ENCODE data around the gene GAS6.

Gene GAS6

DNA sequence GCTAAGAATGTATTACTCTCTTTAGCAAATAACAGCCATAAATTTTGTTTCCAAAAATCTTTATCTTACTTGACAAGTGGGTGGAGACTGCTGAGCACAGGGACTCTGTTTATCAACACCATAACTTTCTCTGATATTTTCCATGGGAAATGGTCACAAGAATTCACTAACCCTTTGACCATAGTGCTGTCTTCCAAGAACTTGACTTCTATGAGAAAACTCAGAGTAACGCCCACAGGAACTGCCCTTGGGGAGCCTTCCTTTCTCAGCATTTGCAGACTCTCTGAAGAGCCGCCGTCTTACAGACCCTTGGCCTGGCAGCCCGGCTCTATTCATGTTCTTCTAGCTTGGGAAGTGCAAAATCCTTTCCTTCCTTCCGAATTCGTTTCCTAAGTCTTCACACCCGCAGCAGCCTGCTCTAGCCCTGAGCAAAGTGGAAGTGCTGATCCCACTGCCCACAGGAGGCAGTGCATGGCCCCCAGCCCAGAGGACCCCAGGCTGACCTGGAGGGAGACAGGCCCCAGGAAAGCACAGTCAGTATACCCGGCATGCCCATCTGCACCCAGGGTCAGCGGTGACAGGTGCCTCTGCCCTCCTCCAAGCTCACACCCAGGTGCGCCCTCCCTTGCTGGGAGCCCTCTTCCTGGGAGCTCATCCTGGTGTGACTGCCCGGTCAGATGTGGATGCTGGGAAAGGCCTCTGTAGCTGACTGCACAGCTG, 10.2 kb downstream of the GAS6 start:
- TF ChIP-seq, protein P1, sequence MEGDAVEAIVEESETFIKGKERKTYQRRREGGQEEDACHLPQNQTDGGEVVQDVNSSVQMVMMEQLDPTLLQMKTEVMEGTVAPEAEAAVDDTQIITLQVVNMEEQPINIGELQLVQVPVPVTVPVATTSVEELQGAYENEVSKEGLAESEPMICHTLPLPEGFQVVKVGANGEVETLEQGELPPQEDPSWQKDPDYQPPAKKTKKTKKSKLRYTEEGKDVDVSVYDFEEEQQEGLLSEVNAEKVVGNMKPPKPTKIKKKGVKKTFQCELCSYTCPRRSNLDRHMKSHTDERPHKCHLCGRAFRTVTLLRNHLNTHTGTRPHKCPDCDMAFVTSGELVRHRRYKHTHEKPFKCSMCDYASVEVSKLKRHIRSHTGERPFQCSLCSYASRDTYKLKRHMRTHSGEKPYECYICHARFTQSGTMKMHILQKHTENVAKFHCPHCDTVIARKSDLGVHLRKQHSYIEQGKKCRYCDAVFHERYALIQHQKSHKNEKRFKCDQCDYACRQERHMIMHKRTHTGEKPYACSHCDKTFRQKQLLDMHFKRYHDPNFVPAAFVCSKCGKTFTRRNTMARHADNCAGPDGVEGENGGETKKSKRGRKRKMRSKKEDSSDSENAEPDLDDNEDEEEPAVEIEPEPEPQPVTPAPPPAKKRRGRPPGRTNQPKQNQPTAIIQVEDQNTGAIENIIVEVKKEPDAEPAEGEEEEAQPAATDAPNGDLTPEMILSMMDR (IDR thresholded peaks at IDR 0.05; ENCODE audit: unreplicated experiment in 3 of 3) = no peak
- Mint-ChIP-seq H3K27me3 (ENCODE audit: low read depth) (peaks cover 15% of the 10 kb centered on the region), H3K36me3 (ENCODE audit: low read depth) (no peaks in the 10 kb centered on the region), H3K4me3 (peak overlapping the region in 1 of 3 experiments; percentile 42), H3K4me1 (peaks cover 20% of the 10 kb centered on the region), H3K27ac (peak overlapping the region; percentile 46 to 82 (median 62)), H3K9me3 (no peaks in the 10 kb centered on the region)

DNA sequence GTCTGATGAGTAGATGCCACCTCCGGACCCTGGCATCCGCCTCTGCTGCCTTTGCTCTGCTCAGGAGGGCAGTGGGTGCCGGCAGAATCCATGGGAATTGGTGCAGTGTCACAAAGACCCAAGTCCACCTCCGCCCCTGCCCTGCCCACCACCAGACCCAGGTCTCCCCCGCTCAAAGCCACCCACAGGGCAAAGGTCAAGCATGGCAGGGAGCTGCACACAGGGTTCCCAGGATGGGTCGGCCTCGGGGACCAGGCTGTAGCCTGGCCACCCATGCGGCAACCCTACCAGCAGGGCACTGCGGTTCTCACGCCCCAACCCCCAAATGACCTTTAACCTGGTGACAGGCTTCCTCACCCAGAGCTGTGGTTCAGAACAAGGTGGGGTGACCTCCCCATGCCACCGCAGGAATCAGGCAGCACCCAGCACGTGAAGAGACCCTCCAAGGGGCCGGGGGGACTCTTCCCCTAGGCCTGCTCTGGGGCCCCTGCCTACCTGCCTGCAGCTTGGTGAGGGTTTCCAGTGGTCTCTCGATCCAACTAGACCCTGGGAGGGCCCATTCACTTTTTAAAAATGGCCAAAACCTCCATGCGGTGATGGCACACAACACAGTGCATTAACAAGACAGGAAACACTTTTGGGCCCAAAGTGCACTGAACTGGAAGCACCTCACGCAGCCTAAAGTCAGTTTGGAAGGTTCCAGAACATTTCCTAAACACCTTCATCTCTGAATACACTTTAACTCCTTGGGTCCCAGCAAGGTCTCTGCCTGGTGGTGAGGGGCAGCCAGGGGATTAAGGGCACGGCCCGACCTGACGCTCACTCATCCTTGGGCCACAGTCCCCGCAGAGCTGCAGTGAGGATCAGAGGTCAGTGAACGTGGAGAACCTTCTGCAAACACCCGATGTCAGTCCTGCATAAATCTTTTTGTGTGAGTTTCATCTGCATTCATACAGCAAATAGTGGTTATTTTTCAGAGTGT, 11.0 kb downstream of the GAS6 start:
- Mint-ChIP-seq H3K4me1 (peaks cover 20% of the 10 kb centered on the region), H3K27me3 (ENCODE audit: low read depth) (peaks cover 10% of the 10 kb centered on the region), H3K4me3 (no peak overlapping the region), H3K27ac (peak overlapping the region in 2 of 3 experiments; percentile 46 to 82), H3K9me3 (no peaks in the 10 kb centered on the region), H3K36me3 (ENCODE audit: low read depth) (no peaks in the 10 kb centered on the region)
- TF ChIP-seq, protein P1 (IDR thresholded peaks at IDR 0.05; ENCODE audit: unreplicated experiment in 3 of 3) = no peak

DNA sequence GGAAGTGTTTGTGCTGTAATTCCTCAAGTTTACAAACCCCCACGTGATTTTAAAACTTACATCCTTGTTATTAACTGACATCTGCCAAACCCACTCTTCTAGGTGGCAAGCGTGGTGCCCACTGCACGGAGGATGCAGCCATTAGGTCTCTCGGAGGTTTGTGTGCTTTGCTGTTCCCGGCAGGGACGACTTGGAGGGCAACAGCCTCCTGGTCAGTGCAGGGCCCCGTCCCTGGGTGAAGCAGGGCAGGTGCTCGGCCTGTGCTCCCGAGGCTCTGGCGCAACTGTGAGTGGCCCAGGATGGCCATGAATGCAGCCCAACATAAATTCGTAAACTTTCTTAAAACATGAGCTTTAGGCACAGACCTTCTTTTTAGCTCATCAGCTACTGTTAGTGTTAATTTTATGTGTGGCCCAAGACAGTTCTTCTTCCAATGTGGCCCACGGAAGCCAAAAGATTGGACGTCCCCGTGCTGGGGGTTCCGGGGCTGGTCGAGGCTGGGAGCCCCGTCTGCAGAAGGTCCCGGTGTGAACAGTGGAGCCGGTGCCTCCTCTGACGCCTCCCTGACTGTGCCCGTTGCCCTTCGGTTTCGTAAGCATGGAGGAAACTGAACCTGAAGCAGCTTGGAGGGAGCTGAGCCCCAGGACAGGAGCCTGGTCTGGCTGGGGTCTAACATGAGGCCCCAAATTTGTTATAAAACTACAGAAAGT, 11.9 kb downstream of the GAS6 start:
- Mint-ChIP-seq H3K4me1 (peaks cover 20% of the 10 kb centered on the region), H3K27ac (no peak overlapping the region), H3K4me3 (no peak overlapping the region), H3K27me3 (ENCODE audit: low read depth) (peaks cover 10% of the 10 kb centered on the region), H3K36me3 (ENCODE audit: low read depth) (no peaks in the 10 kb centered on the region), H3K9me3 (no peaks in the 10 kb centered on the region)
- TF ChIP-seq, protein P1 (IDR thresholded peaks at IDR 0.05; ENCODE audit: unreplicated experiment in 3 of 3) = no peak

DNA sequence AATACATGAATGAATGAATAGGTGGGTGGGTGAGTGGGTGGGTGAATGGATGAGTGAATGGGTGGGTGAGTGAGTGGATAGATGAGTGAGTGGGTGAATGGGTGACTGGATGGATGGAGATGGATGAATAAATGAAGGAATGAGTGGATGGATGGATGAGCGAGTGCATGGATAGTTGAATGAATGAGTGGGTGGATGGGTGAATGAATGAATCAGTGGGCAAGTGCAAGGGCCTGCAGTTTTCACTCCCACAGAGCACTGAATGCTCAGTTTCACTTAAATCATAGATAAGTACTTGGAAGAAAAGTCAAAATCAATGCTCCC, 12.4 kb downstream of the GAS6 start:
- peaks cover 4% of the 10 kb centered on the region for H3K27me3 Mint-ChIP-seq (ENCODE audit: low read depth)
- peaks cover 20% of the 10 kb centered on the region for H3K4me1 Mint-ChIP-seq
- no peak overlapping the region for H3K27ac Mint-ChIP-seq
- H3K9me3 Mint-ChIP-seq = no peaks in the 10 kb centered on the region
- TF ChIP-seq, protein P1 (IDR thresholded peaks at IDR 0.05; ENCODE audit: unreplicated experiment in 3 of 3) = no peak
- H3K36me3 Mint-ChIP-seq (ENCODE audit: low read depth) = no peaks in the 10 kb centered on the region
- H3K4me3 Mint-ChIP-seq = no peak overlapping the region

DNA sequence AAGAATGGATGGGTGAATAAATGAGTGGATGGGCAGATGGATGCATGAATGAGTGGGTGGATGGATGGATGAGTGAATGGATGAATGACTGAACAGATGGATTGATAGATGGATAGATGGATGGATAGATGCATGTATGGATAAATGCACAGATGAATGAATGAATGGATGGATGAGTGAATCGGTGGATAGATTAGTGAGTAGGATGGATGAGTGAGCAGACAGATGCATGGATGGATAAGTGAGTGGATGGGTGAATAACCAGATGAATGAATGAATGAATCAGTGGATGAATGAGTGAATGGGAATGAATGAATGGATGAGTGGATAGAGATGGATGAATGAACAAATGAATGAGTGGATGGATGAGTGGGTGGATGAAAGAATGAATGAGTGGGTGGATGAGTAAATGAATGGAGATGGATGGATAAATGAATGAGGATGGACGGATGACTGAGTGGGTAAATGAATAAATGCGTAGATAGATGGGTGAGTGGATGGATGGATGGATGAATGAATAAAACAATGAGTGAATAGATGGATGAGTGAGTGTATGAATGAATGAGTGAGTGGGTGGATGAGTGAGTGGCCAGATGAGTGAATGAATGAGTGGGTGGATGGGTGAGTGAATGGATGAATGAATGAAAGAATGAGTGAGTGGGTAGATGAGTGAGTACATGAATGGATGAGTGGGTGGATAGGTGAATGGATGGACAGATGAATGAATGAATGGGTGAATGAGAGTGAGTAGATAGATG, 13.0 kb downstream of the GAS6 start:
- Mint-ChIP-seq H3K4me1 (peaks cover 21% of the 10 kb centered on the region), H3K36me3 (ENCODE audit: low read depth) (no peaks in the 10 kb centered on the region), H3K4me3 (no peak overlapping the region), H3K9me3 (no peaks in the 10 kb centered on the region), H3K27me3 (ENCODE audit: low read depth) (peaks cover 7% of the 10 kb centered on the region), H3K27ac (no peak overlapping the region)
- TF ChIP-seq, protein P1 (IDR thresholded peaks at IDR 0.05; ENCODE audit: unreplicated experiment in 3 of 3) = no peak

All from nephron (organoid).